Fibroblast of villous mesenchyme (primary cell): ENCODE results near the gene NFIX. TPM values are rescaled to one million over a fixed set of nuclear protein-coding genes. Genes with fewer than 3 reads are reported as not detected.

ENCODE experiments used
- DNase-seq: peaks from one replicate; pipeline ENCODE4 v3.0.0-alpha.2; 2010; ENCODE audit warnings: low read depth
- H3K4me3 ChIP-seq: 2 replicates; pipeline ENCODE4 v1.5.1; 2011; ENCODE audit warnings: low read depth, mild to moderate bottlenecking, low read length
- total RNA-seq: library from RNA; depleted of rRNA; stranded (reverse); fragments of >200 nt; gene quantifications from 2 replicates; pipeline ENCODE4 v1.2.3, GENCODE V29; 2012
- TF ChIP-seq, protein P1 (sequence below): IDR thresholded peaks from 2 replicates; pipeline ENCODE4 v1.5.1; 2012; ENCODE audit warnings: low read depth, mild to moderate bottlenecking, low read length; ENCODE audit not compliant: insufficient read depth

The NFIX gene
- total RNA-seq, 1 donor, result 30.2 TPM

DNA sequence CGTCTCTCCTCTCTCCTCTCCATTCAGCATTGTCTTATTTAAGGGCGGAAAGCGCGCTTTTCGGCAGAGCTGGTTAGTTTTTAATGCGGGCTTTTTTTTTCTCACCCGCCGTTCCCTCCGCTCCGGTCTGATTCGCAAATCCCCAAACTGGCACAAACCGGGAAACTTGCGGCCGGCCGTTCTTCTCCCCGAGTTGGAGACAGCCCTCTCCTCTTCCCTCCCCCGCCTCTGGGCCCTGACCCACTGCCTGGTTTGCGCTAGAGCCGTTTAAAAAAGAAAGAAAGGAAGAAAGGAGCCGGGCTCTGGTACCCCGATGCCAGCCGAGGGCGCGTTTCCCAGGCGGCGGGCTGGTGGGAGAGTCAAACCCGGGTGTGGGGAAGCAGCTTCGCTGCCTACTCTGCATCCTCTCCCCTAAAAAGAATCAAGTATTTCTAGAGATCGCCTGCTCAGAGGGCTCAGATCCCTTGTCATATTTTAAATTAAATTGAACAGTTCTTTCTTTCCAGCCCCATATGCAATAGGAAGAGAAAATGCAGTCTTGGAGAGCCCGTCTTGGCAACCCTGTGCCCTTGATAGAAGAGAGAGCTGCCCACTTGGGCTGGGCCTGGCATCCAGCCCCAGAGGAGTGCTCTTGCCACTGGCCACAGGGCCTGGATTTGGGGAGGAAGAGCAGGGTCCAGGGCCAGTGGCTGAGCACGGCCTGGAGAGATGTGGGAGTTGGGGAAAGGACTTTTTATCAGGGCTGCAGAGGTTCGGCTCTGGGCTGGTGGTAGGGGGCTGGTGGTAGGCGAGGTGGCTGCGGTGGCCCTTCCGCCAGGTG lies 19.0 kb downstream of the NFIX start:
- DNase-seq, result peak; percentile 57
- TF ChIP-seq, protein P1, sequence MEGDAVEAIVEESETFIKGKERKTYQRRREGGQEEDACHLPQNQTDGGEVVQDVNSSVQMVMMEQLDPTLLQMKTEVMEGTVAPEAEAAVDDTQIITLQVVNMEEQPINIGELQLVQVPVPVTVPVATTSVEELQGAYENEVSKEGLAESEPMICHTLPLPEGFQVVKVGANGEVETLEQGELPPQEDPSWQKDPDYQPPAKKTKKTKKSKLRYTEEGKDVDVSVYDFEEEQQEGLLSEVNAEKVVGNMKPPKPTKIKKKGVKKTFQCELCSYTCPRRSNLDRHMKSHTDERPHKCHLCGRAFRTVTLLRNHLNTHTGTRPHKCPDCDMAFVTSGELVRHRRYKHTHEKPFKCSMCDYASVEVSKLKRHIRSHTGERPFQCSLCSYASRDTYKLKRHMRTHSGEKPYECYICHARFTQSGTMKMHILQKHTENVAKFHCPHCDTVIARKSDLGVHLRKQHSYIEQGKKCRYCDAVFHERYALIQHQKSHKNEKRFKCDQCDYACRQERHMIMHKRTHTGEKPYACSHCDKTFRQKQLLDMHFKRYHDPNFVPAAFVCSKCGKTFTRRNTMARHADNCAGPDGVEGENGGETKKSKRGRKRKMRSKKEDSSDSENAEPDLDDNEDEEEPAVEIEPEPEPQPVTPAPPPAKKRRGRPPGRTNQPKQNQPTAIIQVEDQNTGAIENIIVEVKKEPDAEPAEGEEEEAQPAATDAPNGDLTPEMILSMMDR, result no peak
- peak overlapping the region; percentile 53 for H3K4me3 ChIP-seq

DNA sequence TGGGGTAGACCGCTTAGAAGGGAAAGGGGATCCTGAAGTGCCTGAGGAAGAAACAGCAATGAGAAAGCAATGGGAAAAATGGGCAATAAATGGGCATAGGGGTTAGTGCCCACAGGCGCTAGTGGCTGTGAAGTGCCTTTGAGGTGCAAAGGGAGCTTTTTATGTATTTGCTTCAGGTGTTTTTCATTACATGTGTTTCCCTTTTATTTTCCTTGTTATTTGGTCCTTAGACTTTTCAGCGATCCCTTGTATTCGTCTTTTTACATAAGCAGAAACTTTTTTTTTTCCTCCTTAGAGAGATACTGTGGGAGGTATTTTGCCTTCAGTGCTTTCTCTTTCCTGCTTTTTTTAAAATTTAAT lies 19.6 kb downstream of the NFIX start:
- DNase-seq, result no peak
- no peak overlapping the region for H3K4me3 ChIP-seq

DNA sequence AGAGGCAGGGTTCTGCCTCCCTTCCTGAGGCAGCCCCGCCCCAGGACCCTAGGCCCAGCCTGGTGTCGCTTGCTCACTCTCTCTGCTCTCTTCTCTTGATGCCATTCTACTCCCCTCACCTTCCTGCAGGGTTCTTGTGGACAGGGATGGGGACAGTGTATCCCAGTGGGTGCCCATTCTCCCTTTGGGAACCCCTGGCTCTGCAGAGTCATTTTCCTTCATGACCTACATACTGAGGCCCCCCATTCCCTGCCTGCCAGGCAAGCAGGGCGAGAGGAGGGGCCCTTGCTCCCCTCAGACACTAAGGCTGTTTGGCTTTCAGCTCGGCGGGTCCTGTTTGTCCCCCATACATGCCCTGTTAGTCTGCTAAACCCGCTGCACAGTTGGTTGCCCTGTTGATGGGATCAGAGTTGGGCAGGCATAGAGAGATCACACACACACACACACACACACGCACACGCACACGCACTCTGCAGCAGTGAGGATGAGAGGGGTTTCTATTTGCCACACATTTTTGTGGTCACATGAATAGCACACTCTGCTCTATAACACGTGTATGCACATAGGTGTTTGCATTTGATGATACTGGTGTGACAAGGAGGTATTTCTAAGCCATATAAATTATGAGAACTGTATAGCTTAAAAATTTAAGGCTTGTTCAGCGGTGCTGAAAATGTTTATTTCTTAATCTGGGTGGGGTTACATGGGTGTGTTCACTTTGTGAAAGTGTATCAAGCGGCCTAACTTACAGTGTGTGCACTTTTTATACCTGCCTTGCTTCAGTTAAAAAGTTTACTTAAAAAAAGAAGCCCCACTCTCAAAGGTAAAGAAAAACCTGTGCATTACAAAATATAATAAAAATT lies 20.3 kb downstream of the NFIX start:
- DNase-seq, result no peak
- H3K4me3 ChIP-seq, result no peak overlapping the region
- TF ChIP-seq, protein P1, result no peak

More for the DNA sequence above, 19.6 kb downstream of the NFIX start:
- TF ChIP-seq, protein P1, result no peak

DNA sequence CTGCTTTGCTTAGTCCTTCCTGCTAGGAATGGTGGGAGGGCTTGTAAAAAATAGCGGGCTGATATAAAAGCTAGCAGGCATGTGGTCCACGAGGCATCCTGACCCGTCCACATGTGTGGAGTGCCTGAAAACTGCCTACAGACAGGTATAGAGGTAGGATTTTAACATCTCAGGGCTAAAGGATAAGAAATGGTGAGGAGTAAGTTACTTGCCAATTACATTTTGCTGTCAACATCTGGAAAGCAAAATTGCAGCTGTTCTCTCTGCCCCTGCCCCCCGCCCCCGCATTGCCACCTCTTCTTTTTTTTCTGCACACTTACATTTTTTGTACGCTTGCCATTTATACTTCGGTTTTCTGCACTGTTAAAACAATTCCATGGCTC lies 21.0 kb downstream of the NFIX start:
- TF ChIP-seq, protein P1, result no peak
- no peak for DNase-seq
- no peak overlapping the region for H3K4me3 ChIP-seq

DNA sequence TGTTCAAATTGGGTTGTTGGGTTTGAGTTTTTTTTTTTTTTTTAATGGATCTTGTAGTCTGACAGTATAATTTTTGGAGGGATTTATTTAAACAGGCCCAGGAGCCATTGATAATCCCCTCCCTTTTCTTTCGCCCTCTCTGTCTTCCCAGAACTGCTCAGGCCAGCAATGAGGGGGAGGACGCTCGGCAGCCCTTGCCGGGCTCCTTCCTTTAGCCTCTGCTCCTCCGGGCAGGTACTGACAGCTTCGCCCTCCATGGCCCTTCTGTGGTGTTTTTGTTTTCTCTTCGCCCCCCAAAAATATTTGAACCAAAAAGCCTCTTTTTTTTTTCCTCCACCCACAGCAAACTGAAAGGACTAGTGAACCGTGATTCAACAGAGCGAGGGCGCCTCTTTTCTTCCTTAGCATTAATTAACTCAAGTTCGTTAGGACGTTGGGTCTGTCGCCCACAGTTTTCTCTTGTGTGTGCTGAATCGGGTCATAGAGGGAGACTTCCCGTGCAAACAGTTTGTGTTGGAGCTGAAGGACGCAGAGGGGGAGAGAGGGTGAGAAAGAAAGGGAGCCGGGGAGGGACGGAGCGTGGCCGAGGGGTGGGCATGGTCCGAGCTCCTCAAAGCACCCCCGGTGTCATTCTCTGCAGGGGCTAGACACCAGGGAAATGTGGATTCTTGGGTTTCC lies 21.5 kb downstream of the NFIX start:
- TF ChIP-seq, protein P1, result no peak
- H3K4me3 ChIP-seq, result peak overlapping the region; percentile 23
- no peak for DNase-seq

DNA sequence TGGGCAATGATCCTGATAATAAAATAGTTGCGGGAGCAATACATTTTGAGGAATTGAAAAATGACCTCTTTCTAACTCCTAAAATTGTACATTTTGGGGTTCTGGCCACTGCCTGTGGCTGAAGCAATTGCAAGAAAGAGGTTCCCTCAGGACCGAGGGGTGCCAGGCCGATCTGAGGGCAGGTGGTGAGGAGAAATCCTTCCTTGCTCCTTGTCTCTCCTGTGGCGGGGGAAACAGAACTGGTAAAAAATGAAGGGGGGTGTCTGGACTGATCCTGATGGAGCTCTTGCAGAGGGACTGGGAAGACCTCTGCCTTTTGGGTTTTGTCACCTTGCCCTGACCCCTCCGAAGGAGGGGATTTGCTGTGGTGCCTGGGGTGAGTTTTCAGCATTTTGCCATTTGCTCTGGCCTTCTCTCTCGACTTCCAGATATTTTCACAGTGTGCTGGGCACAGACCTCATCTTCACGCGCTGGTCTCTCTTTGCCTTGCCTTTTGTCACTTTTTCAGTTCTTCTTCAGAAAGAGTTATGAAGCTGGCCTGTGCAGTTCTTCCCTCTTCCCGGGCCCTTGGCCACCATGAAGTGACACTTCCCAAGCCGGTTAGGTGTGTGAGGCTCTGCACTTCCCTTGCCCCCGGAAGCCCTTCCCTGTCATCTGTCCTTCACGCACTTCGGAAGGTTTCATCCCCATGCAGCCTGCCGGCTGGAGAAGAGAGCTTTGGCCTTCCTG lies 22.2 kb downstream of the NFIX start:
- TF ChIP-seq, protein P1, result no peak
- no peak for DNase-seq
- no peak overlapping the region for H3K4me3 ChIP-seq
